ENCODE measurements around the gene TTLL13.
A peak's percentile ranks its signal among the peaks of the same experiment; 100 is the strongest.

- TF ChIP-seq CTCF (IDR thresholded peaks at IDR 0.05): no peak
- peak in 1 of 2 donors; percentile 19 for TF ChIP-seq POLR2A (IDR thresholded peaks at IDR 0.05)
Measured at GRCh38 chr15:90241343-90242192, 7.8 kb upstream of the TTLL13 start.

Measured in adrenal gland (tissue), 5 donors.